HepG2 (cell line): ENCODE results near the gene MBLAC1. TPM values are rescaled to one million over a fixed set of nuclear protein-coding genes. Genes with fewer than 3 reads are reported as not detected.

Experiments
- AHR ChIP-seq: IDR thresholded peaks from 2 replicates; pipeline ENCODE4 v1.6.1; 2018; ENCODE audit warnings: missing genetic modification reagents, missing compliant biosample characterization
- BCLAF1 ChIP-seq: fragments of 450-650 bp; IDR thresholded peaks from 2 replicates; pipeline ENCODE4 v1.6.1; 2017; ENCODE audit warnings: mild to moderate bottlenecking
- BHLHE40 ChIP-seq: IDR thresholded peaks from 2 replicates; pipeline ENCODE4 v1.6.1; 2011; ENCODE audit warnings: low read length, improper control_type of control experiment
- ERF ChIP-seq: IDR thresholded peaks from 2 replicates; pipeline ENCODE4 v1.6.1; 2018; ENCODE audit warnings: missing biosample characterization, missing genetic modification reagents
- FOXP4 ChIP-seq: sonication (generic); formaldehyde crosslinking; IDR thresholded peaks from 2 replicates; pipeline ENCODE4 v1.4.0; 2020; ENCODE audit warnings: missing genetic modification reagents
- GABPA ChIP-seq, 2 experiments: IDR thresholded peaks; 2 replicates each; pipeline ENCODE4 v1.6.1; 2011 to 2016; ENCODE audit warnings: low read depth in 2 of 2, low read length in 1 of 2, missing biosample characterization in 1 of 2, missing genetic modification characterization in 1 of 2
- NFKB2 ChIP-seq: sonication (generic); formaldehyde crosslinking; IDR thresholded peaks from 2 replicates; pipeline ENCODE4 v1.4.0; 2020; ENCODE audit warnings: missing genetic modification reagents, borderline replicate concordance
- NFKBIZ ChIP-seq: IDR thresholded peaks from 2 replicates; pipeline ENCODE4 v1.6.1; 2018; ENCODE audit warnings: missing genetic modification reagents, missing compliant biosample characterization
- POGK ChIP-seq: sonication (generic); formaldehyde crosslinking; conservative IDR thresholded peaks from 2 replicates; pipeline ENCODE4 v1.8.0; 2022; ENCODE audit warnings: mild to moderate bottlenecking, moderate library complexity, missing genetic modification reagents
- RXRA ChIP-seq: sonication (generic); formaldehyde crosslinking; IDR thresholded peaks from 2 replicates; pipeline ENCODE4 v1.5.1; 2020; ENCODE audit warnings: missing genetic modification reagents
- SMARCC2 ChIP-seq: fragments of 450-650 bp; IDR thresholded peaks from 2 replicates; pipeline ENCODE4 v1.6.1; 2017; ENCODE audit warnings: antibody characterized with exemption, mild to moderate bottlenecking
- TRIM22 ChIP-seq: fragments of 450-650 bp; IDR thresholded peaks from 2 replicates; pipeline ENCODE4 v1.6.1; 2017
- ZFX ChIP-seq: sonication (generic); formaldehyde crosslinking; IDR thresholded peaks from 2 replicates; pipeline ENCODE4 v1.4.0; 2020; ENCODE audit warnings: mild to moderate bottlenecking, low read depth, missing genetic modification reagents, moderate library complexity
- ZNF12 ChIP-seq: sonication (generic); formaldehyde crosslinking; IDR thresholded peaks from 2 replicates; pipeline ENCODE4 v1.5.0; 2020; ENCODE audit warnings: missing genetic modification reagents
- ZNF232 ChIP-seq: sonication (generic); formaldehyde crosslinking; IDR thresholded peaks from 2 replicates; pipeline ENCODE4 v1.4.0; 2020; ENCODE audit warnings: missing genetic modification reagents, borderline replicate concordance
- ZNF24 ChIP-seq: fragments of 450-650 bp; IDR thresholded peaks from 2 replicates; pipeline ENCODE4 v1.6.1; 2017; ENCODE audit warnings: antibody characterized with exemption, mild to moderate bottlenecking
- ZNF430 ChIP-seq: sonication (generic); formaldehyde crosslinking; IDR thresholded peaks from 2 replicates; pipeline ENCODE4 v1.9.0; 2021; ENCODE audit warnings: mild to moderate bottlenecking, missing genetic modification reagents
- ZNF720 ChIP-seq: sonication (generic); formaldehyde crosslinking; IDR thresholded peaks from 2 replicates; pipeline ENCODE4 v1.4.0; 2020; ENCODE audit warnings: missing genetic modification reagents
- ZNF737 ChIP-seq: sonication (generic); formaldehyde crosslinking; IDR thresholded peaks from 2 replicates; pipeline ENCODE4 v1.5.0; 2020; ENCODE audit warnings: missing genetic modification reagents, mild to moderate bottlenecking, borderline replicate concordance
- ZNF749 ChIP-seq: sonication (generic); formaldehyde crosslinking; IDR thresholded peaks from 2 replicates; pipeline ENCODE4 v1.8.0; 2022; ENCODE audit warnings: mild to moderate bottlenecking, missing genetic modification reagents, moderate library complexity, borderline replicate concordance
- ZNF75D ChIP-seq: sonication (generic); formaldehyde crosslinking; IDR thresholded peaks from 2 replicates; pipeline ENCODE4 v1.8.1; 2023; ENCODE audit warnings: missing genetic modification reagents, mild to moderate bottlenecking, borderline replicate concordance
- ZNF83 ChIP-seq: sonication (generic); formaldehyde crosslinking; IDR thresholded peaks from 2 replicates; pipeline ENCODE4 v1.4.0; 2020; ENCODE audit warnings: missing genetic modification reagents, mild to moderate bottlenecking, borderline replicate concordance
- polyA plus RNA-seq, 8 experiments: library from polyadenylated mRNA; depleted of rRNA in 3 of 8; stranded (reverse) in 7 of 8; unstranded in 1 of 8; fragments of >200 nt; fragmentation: Illumina TruSeq in 4 of 8; extraction: Trizol in 4 of 8; gene quantifications; 2 replicates each; pipeline versions ENCODE4 v1.2.1 to v1.2.3, GENCODE V29; 2011 to 2016; ENCODE audit warnings: low read depth in 4 of 8, missing spikeins in 1 of 8, mixed read lengths in 1 of 8; ENCODE audit not compliant: insufficient read depth in 1 of 8
- total RNA-seq, 5 experiments: library from RNA; depleted of rRNA; stranded (reverse); fragments of >200 nt; fragmentation: Illumina TruSeq; extraction: Trizol; gene quantifications; 2 replicates each; pipeline ENCODE4 v1.2.3, GENCODE V29; 2016; ENCODE audit warnings: low read depth in 1 of 5

MBLAC1 gene
- total and polyA plus RNA-seq, 2 of the 13 experiments (the other 11 are each of a cell fraction or from before 2014, with no cell fraction given) = 0.79 to 2.1 TPM

GRCh38 chr7:100080907-100081534 lies 45.7 kb upstream of the MBLAC1 start (continued):
- TF ChIP-seq NFKBIZ (CRISPR knock-in tag) (no peak), ZNF24 (no peak), ZNF737 (CRISPR knock-in tag) (no peak), ZFX (CRISPR knock-in tag) (no peak), SMARCC2 (no peak), ERF (CRISPR knock-in tag) (no peak), ZNF83 (CRISPR knock-in tag) (no peak), BHLHE40 (peak; percentile 34; the same call in 1 of the 2 replicates), ZNF232 (peak; percentile 66; the same call in 1 of the 2 replicates), RXRA (CRISPR knock-in tag) (no peak), FOXP4 (peak; percentile 10; the same call in 1 of the 2 replicates), ZNF12 (CRISPR knock-in tag) (no peak), POGK (CRISPR knock-in tag) (no peak), BCLAF1 (no peak), ZNF430 (CRISPR knock-in tag) (no peak; the same call in 1 of the 2 replicates), ZNF749 (CRISPR knock-in tag) (no peak), GABPA (IDR thresholded peaks at IDR 0.05; ENCODE audit: low read depth, low read length) (no peak), GABPA (CRISPR knock-in tag; IDR thresholded peaks at IDR 0.05; ENCODE audit: low read depth) (peak; percentile 68), TRIM22 (no peak), NFKB2 (no peak), AHR (CRISPR knock-in tag) (no peak), ZNF720 (CRISPR knock-in tag) (no peak), ZNF75D (CRISPR knock-in tag) (no peak)
